HAP-1 (cell line): ENCODE data around the gene ENTPD8.

Experiments
- DNase-seq, 2 experiments: peaks; one replicate each; pipeline ENCODE4 v3.0.0-alpha.2; 2016 to 2020; ENCODE audit warnings: low spot score in 2 of 2
- H3K27me3 ChIP-seq: fragments of 250-450 bp; sonication (Bioruptor Pico); 2 replicates; pipeline ENCODE4 v1.5.1; 2020; ENCODE audit warnings: low read depth, mild to moderate bottlenecking, moderate library complexity
- H3K36me3 ChIP-seq: fragments of 250-450 bp; sonication (Bioruptor Pico); replicated peaks from 2 replicates; pipeline ENCODE4 v1.5.1; 2020; ENCODE audit warnings: mild to moderate bottlenecking
- H3K4me1 ChIP-seq: fragments of 250-450 bp; sonication (Bioruptor Pico); 2 replicates; pipeline ENCODE4 v1.5.1; 2020; ENCODE audit warnings: mild to moderate bottlenecking
- H3K4me3 ChIP-seq: fragments of 250-450 bp; sonication (Bioruptor Pico); 2 replicates; pipeline ENCODE4 v1.5.1; 2020; ENCODE audit warnings: mild to moderate bottlenecking, moderate library complexity
- H3K9me3 ChIP-seq: fragments of 250-450 bp; sonication (Bioruptor Pico); 2 replicates; pipeline ENCODE4 v1.5.1; 2020; ENCODE audit warnings: mild to moderate bottlenecking, moderate library complexity
- in situ Hi-C: fragments of 300-500 bp; cut with MboI; formaldehyde crosslinking; loops from 3 replicates; pipeline ENCODE4 v1.14.3; 2020; ENCODE audit warnings: low sequenced_read_pairs, inconsistent platforms, mixed read lengths

Gene ENTPD8

DNA sequence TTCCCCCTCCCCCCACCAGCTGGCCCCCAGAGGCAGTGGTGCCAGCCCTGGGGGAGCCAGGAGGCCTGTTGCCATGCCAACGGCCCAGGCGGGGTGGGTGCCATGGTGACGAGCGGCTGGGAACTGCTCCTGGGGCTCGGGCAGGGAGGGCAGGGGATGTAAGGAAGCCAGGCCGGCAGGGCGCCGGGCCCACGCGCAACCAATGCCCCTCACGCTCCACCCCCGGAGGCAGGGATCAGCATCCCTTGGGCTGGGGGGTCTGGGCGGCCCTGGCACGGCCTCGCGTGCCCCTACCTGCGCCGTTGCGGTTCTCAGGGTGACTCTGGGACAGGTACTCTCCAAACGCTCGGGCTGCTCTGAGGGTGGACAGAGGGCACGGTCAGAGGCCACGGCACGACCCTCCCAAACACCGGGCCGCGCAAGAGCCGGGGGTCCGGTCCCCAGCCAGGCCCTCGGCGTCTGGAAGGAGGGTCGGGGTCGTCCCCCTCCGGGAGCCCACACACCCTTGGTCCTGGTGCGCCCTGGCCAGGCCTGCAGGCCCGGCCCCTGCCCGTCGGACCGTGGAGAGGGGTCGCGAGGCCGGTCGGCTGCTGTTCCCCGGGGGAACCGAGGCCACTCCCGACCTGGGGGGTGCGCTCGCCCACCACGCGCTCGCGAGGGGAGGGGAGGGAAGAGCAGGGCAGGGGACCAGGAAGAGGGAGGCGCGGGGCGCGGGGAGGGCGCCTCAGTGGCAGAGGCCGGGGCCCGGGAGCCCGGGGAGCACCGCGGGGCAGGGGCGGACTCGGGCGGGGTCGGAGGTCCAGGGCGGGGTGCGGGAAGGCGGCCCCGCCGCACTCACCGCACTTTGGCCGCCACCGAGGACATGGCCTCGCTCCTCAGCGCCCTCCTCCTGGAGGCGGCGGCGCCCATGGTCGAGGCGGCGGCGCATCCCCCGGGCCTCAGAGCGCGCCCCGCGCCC lies 17.3 kb upstream of the ENTPD8 start:
- H3K9me3 ChIP-seq: peaks cover 2% of the 10 kb centered on the region; the same call in 1 of the 2 replicates
- H3K4me1 ChIP-seq: peaks cover 10% of the 10 kb centered on the region
- peak in 1 of 2 experiments; percentile 61 for DNase-seq
- peak overlapping the region; percentile 62 for H3K4me3 ChIP-seq
- H3K36me3 ChIP-seq: peaks cover 38% of the 10 kb centered on the region
- no peaks in the 10 kb centered on the region for H3K27me3 ChIP-seq
- in situ Hi-C loops: no loop called here

DNA sequence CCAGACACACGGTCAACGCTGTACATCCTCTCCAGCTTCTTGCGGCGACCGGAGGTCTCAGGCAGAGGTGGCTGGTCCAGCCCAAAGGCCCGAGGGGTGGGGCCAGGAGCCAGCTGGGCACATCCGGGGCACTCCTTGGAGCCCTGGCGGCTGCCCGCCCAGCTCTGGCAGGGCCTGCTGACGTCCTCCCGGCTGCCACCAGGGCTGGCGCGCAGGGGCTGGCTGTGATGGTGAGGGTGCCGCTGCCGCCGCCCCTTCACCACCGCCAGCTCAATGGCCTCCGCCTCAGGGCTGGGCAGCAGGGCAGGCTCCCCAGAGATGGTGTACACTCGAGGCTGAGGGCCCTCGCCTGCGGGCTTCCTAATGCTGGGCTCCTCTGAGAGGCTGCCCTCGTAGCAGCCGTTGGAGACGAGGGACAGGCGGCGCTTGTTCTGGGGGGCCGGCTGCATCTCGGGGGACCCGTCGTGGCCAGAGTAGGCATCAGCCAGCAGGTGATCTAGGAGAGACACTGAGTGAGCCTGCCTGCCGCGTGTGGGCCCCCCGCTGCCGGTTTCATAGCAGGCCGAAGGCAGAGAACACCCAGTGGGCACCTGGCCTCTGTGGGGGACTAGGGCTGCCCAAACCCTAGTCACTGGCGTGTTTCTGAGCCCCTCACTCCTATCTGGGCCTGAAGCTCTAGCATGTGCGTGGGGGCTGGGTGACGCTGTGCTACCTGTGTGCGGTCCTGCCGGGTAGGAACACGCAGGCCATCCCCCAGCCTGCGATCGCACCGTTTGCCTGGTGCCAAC lies 16.4 kb upstream of the ENTPD8 start:
- H3K4me1 ChIP-seq: peaks cover 10% of the 10 kb centered on the region
- no peak for DNase-seq
- peaks cover 2% of the 10 kb centered on the region; the same call in 1 of the 2 replicates for H3K9me3 ChIP-seq
- peak overlapping the region; percentile 62 for H3K4me3 ChIP-seq
- peaks cover 46% of the 10 kb centered on the region for H3K36me3 ChIP-seq
- in situ Hi-C loops: no loop called here
- H3K27me3 ChIP-seq: no peaks in the 10 kb centered on the region

DNA sequence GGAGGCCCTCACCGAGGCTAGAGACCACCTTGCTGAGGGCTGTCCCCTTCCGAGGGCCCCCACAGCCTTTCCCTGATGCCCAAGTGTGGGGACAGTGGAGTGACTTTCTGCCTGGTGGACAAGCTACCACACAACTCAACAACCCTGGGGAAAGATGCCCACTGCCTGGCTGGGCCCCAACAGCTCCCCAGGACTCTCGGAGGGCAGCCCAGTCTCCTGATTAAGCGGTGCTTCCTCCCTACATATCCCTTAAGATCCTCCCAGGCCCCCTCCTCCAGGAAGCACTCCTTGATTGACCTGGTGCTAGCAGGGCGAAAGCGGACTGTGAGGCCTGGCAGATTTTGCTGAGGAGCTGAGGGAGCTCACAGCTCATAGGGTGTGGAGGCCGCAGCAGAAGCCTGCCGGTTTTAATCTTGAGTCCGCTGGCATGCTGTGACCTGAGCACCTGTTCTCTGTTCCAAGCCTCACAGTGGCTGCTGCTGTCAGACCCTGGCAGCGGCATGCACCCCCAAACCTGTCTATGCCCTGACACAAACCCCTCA lies 15.8 kb upstream of the ENTPD8 start:
- in situ Hi-C loops: no loop called here
- peaks cover 49% of the 10 kb centered on the region for H3K36me3 ChIP-seq
- H3K27me3 ChIP-seq: no peaks in the 10 kb centered on the region
- DNase-seq: no peak
- H3K4me1 ChIP-seq: peaks cover 10% of the 10 kb centered on the region
- peaks cover 2% of the 10 kb centered on the region; the same call in 1 of the 2 replicates for H3K9me3 ChIP-seq
- no peak overlapping the region for H3K4me3 ChIP-seq

DNA sequence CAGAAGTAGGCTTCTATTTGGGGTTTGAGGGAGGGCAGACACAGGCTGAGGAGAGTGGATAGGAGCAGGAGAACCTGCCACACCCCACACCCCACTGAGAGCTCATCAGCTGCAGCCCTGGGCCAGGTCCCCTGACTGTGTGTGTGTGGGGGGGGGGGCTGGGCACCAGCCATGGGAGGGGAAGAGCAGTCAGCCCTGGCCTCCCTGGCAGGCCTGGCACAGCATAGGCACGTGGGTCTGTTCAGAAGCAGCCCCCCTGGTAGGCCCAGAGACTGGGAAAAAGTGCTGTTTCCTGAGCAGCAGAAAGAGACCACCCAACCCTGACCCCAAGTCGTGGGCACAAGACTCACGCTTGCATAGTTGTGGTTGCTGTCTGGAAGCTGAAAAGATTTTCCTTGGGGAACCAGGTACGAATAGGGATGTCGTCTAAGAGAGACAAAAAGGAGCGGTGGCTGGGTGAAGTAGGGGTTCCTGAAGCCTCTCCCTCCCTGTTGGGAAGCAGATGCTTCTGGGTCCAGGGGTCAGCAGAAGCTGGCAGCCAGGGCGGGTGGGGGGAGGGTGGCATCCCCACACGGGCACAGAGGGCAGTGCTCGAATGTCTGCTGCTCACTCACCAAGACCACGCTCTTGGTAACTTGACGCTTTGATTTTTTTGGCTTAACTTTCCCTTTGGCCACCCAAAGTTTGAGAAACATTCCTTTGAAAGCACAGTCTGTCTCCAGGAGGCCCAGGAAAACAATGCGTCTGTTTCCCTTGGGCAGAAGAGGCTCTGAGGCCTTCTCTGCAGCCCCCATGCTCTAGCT lies 15.1 kb upstream of the ENTPD8 start:
- H3K9me3 ChIP-seq: no peaks in the 10 kb centered on the region
- no peak overlapping the region for H3K4me3 ChIP-seq
- DNase-seq: no peak
- peaks cover 49% of the 10 kb centered on the region for H3K36me3 ChIP-seq
- in situ Hi-C loops: no loop called here
- H3K4me1 ChIP-seq: peaks cover 10% of the 10 kb centered on the region
- H3K27me3 ChIP-seq: no peaks in the 10 kb centered on the region

DNA sequence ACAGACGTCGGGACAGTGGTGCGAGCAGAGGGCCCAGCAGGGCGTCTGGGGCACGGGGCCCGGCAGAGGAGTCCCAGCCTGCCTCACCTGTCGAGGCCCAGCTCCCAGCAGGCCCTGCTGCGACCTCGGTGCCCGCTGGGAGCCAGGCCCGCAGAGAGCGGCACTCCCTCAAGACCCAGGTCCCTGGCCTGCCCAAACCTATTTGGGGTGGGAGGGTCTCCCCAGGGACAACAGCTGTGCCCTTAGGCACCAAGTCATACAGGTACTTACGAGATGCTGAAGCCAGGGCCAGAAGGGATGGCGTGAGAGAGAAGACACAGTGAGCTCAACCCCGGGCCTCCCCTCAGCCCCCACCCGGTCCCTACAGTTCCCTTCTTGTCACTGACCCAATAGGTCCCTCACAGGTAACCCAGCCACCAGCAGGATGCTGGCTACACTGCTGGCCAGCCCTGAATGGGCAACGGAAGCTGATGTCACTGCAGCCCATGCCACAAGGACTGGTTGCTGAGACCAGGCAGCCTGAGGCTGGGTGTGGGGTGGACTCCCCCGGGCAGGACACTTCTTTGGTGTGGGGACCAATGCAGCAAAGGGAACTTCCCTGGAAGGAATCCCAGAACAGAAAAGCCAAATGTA lies 14.3 kb upstream of the ENTPD8 start:
- in situ Hi-C loops: no loop called here
- H3K4me1 ChIP-seq: peaks cover 10% of the 10 kb centered on the region
- no peak for DNase-seq
- no peaks in the 10 kb centered on the region for H3K27me3 ChIP-seq
- no peak overlapping the region for H3K4me3 ChIP-seq
- no peaks in the 10 kb centered on the region for H3K9me3 ChIP-seq
- H3K36me3 ChIP-seq: peaks cover 49% of the 10 kb centered on the region

DNA sequence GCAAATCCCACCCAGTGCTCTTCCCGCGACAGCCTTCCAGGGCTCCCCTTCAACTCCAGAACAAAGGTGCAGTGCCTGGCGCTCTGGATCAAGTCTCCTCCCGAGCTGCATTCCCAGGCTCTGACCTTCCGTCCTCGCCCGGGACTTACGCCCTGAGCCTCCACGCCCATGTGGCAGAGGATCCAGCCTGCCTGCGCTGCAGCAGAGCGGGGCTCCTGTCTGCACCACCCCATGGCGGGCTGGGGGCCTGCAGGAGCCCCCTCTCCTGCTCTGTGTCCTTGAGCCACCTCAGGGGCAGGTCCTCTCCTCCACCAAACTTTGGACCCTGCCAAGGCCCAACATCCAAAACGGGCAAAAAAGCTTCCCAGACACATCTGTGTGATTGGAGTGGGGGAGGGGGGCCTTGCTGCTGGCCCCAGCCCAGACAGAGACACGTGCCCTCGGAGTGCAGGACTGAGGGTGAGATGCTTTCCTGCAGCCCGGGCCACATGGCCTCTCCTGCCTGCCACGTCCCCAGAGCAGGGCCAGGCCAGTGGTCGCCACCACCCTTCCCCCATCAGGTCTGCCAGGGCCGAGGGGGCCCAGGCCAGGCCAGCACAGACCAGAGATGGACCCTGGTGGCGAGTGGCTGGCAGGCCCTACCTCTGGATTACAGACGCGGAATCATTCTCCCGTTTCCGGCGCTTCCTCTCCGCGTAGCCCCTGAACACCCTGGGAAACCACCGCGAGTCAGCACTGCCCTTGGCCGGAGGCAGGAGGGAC lies 13.6 kb upstream of the ENTPD8 start:
- H3K27me3 ChIP-seq: no peaks in the 10 kb centered on the region
- H3K36me3 ChIP-seq: peaks cover 53% of the 10 kb centered on the region
- H3K4me3 ChIP-seq: no peak overlapping the region
- H3K4me1 ChIP-seq: peaks cover 10% of the 10 kb centered on the region
- in situ Hi-C loops: no loop called here
- H3K9me3 ChIP-seq: no peaks in the 10 kb centered on the region
- peak in 1 of 2 experiments; percentile 50 for DNase-seq

DNA sequence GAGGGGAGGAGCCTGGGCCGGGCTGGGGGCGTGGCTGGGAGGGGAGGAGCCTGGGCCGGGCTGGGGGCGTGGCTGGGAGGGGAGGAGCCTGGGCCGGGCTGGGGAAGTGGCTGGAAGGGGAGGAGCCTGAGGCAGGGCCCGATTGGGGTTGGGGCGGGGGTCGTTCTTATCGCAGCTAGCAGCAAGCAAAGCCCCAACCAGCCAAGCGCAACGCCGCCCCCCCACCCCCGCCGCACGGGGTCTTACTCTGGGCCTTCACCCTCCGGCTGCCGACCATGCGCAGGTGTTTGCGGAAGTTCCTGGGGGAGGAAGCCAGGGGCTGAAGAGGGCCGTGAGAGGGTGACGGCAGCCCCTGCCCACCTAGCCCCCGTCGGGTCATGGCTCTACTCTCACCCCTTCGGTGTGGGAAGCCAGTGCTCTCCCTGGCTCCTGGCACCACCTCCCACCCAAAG lies 13.0 kb upstream of the ENTPD8 start:
- Histone ChIP-seq H3K4me3 (no peak overlapping the region), H3K27me3 (no peaks in the 10 kb centered on the region), H3K36me3 (peaks cover 59% of the 10 kb centered on the region), H3K4me1 (peaks cover 5% of the 10 kb centered on the region), H3K9me3 (no peaks in the 10 kb centered on the region)
- DNase-seq: peak in 1 of 2 experiments; percentile 71
- in situ Hi-C loops: no loop called here

DNA sequence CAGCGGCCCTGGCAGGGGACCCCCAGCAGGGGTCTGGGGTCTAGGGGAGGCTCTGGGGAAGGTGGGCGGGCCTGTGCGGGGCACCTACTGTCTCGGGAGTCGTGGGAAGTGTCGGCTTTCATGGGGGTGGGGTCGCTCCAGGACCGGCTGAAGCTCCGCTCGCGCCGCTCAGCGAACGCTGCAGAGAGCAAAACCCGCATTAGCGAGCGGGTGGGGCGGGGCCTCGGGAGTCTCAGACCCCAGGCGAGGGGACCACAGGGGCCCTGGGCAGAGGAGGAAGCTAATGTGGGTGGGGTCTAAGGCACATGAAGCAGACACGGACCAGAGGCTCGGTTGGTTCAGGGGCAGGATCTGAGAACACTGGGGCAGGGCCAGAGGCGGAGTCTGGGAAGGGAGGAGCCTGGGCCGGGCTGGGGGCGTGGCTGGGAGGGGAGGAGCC lies 12.5 kb upstream of the ENTPD8 start:
- Histone ChIP-seq H3K36me3 (peaks cover 64% of the 10 kb centered on the region), H3K4me3 (no peak overlapping the region), H3K27me3 (no peaks in the 10 kb centered on the region), H3K9me3 (no peaks in the 10 kb centered on the region), H3K4me1 (peaks cover 5% of the 10 kb centered on the region)
- in situ Hi-C loops: no loop called here
- peak; percentile 48 to 76 for DNase-seq

DNA sequence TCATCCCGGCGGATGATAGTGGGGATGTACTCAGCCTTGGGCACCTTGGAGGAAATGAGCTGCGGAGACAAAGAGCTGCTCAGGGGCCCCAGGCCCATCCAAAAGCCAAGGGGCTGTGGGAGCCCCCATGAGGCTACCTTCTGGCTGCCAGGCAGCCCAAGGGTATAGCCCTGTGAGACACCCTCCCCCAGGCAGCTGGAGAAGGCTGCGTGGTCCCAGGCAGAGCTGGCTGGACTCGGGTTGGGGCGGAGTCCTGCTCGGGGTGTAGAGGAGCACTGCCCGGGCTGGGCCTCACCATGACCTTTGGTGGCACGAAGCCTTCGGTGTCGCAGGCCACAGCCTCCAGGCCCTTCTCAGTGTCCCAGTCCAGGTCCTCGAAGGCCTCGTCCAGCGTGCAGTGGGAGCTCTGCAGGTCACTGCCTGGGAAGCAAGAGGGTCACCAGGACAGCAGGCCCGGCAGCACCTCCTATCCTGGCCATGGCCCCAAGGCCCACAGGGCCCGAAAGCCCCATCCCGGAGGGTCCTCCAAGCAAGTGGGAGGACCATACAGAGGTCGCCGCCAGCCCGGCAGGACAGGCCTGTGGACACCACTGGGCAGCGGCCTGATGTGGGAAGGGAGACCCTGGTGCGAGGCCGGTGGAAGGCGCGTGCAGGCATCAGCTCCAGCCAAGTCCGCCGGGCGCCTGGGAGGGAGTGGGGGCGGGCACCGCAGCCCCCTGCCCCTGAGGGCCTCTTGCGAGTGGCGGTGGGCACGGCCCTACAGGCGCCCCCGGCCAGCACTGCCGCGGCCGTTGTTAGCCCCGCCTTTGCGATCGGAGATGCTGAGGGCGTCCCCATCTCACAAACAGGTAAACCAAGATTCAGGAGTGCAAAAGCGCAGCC lies 11.8 kb upstream of the ENTPD8 start:
- in situ Hi-C loops: no loop called here
- no peaks in the 10 kb centered on the region for H3K9me3 ChIP-seq
- peaks cover 67% of the 10 kb centered on the region for H3K36me3 ChIP-seq
- H3K27me3 ChIP-seq: no peaks in the 10 kb centered on the region
- no peak for DNase-seq
- H3K4me1 ChIP-seq: peaks cover 5% of the 10 kb centered on the region
- no peak overlapping the region for H3K4me3 ChIP-seq

DNA sequence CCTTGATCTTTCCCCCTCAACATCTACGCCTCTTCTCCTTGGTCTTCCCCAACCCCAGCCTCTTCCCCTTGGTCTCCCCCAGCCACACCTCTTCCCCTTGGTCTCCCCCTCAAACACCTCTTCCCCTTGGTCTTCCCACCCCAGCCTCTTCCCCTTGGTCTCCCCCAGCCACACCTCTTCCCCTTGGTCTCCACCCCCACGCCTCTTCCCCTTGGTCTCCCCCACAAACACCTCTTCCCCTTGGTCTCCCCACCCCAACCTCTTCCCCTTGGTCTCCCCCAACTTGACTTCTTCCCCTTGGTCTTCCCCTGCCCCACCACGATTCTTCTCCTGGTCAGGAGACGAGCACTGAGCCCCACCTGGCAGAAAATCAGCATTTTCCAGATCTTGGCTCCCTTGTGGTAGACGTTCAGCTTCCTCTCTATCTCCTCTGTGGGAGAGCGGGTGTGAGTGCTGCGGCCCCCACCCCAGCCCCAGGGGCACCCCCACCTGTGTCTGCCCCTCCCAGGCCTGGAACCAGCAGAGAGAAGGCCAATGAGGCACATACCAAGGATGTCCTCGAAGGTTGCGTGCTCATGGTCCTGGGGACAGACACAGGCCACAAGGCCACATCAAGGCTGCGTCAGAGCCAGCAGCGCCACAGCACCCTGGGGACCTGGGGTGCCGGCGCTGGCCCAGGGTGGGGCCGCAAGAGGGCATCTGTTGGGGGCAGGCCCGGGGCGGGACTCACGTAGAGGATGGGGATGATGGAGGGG lies 11.0 kb upstream of the ENTPD8 start:
- in situ Hi-C loops: no loop called here
- DNase-seq: no peak
- Histone ChIP-seq H3K4me1 (peaks cover 5% of the 10 kb centered on the region), H3K4me3 (no peak overlapping the region), H3K9me3 (no peaks in the 10 kb centered on the region), H3K36me3 (peaks cover 59% of the 10 kb centered on the region), H3K27me3 (no peaks in the 10 kb centered on the region)
